ENCODE results near the gene TCAP.

Gene TCAP, protein sequence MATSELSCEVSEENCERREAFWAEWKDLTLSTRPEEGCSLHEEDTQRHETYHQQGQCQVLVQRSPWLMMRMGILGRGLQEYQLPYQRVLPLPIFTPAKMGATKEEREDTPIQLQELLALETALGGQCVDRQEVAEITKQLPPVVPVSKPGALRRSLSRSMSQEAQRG

GRCh38 chr17:39664581-39665561 lies at the start of gene TCAP:
Gene TCAP (plus strand): TSS chr17:39665349. CDS start chr17:39665360, 11 bp downstream.
- no peak for DNase-seq (ENCODE audit: low spot score)

GRCh38 chr17:39615434-39615833 lies 49.7 kb upstream of the TCAP start:
- no peak for DNase-seq (ENCODE audit: low spot score)

- no peak for DNase-seq (ENCODE audit: low spot score)
Measured at GRCh38 chr17:39617100-39617445, 48.1 kb upstream of the TCAP start.

- peak; percentile 74 for DNase-seq (ENCODE audit: low spot score)
Measured at GRCh38 chr17:39617446-39618245, 47.5 kb upstream of the TCAP start.

DNA sequence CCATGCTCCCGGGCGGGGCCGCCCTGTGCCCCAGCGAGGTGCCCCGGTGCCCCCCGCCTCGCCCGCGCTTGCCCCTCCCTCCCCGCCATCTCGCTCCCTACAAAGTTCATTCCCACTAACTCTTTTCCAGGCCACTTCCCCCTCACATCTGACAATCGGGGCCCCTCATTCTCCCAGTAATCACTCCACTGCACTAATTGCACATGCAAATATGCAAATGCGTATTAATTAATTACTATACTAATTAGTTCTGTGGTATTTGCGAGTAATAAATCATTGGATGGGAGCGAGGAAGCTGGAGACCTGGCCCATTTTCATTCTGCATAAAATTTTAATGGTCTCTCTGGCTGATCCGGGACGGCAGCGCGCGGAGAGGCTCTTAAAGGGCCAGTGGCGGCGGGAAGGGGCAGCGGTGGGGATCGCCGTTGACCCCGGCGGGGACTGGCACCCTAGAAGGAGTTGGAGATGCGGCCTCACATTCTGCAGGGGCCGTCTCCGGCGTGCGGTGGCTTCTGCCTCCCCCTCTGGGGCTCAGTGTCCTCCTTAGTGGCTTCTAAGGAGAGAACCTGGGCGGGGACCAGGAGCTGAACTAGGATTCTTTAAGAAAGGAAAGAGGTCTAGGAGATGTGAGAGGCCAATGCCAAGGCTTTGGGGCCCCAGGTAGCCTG lies 46.8 kb upstream of the TCAP start:
- no peak for DNase-seq (ENCODE audit: low spot score)

- no peak for DNase-seq (ENCODE audit: low spot score)
Measured at GRCh38 chr17:39618956-39619785, 46.0 kb upstream of the TCAP start.

DNA sequence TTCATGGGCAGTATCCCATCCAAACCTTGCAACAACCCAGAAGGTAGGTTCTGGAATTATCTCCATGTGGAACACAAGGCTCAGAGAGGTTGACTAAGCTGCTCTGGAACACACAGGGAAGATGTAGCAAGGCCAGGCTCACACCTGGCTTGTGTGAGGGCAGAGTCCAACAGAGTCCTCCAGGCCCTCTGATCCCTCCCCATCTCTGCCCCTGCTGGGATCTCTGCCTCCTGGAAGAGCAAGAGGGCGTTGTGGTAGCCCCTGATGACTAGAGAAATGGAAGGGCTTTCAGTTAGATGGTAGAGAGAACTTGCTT lies 45.4 kb upstream of the TCAP start:
- DNase-seq (ENCODE audit: low spot score) = no peak

GRCh38 chr17:39621523-39622379 lies 43.4 kb upstream of the TCAP start:
- peak; percentile 87 for DNase-seq (ENCODE audit: low spot score)

GRCh38 chr17:39622380-39623006 lies 42.7 kb upstream of the TCAP start:
- no peak for DNase-seq (ENCODE audit: low spot score)

DNA sequence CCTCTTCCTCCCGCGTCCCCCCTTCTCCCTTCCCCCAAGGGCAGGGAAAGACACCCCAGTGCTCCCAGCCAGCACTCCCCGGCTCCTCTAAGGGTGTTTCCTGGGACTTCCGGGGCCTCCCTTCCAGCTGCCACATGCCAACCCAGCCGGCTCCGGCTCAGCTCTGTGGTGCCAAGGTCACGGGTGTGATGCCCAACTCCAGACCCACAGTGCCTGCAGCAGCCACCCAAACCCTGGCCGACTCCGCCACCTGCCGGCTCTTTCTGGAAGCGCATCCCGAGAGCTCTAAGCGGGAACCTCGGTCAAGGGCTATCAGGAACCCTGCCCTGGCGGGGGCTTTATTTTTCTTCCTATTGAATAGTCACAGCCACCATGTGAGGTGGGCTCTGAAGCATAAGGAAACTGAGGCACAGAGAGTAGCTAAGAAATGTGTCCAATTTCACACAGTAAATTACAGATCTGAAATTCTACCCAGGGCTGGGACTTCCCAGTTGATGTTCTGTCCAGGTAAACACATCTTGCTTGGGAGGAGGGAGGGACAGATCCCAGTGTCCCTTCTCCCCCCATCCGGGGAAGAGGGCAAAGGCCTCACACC lies 41.7 kb upstream of the TCAP start:
- DNase-seq (ENCODE audit: low spot score) = peak; percentile 87

GRCh38 chr17:39624313-39624712 lies 40.8 kb upstream of the TCAP start:
- DNase-seq (ENCODE audit: low spot score) = no peak

- DNase-seq (ENCODE audit: low spot score) = no peak
Measured at GRCh38 chr17:39625198-39625785, 39.9 kb upstream of the TCAP start.

- no peak for DNase-seq (ENCODE audit: low spot score)
Measured at GRCh38 chr17:39626171-39627046, 38.7 kb upstream of the TCAP start, which contains the start of gene PPP1R1B. Gene PPP1R1B (plus strand): TSS chr17:39626952. CDS start chr17:39627393, 441 bp downstream.

- no peak for DNase-seq (ENCODE audit: low spot score)
Measured at GRCh38 chr17:39627047-39627711, 38.0 kb upstream of the TCAP start.

- no peak for DNase-seq (ENCODE audit: low spot score)
Measured at GRCh38 chr17:39627712-39628516, 37.2 kb upstream of the TCAP start.

DNA sequence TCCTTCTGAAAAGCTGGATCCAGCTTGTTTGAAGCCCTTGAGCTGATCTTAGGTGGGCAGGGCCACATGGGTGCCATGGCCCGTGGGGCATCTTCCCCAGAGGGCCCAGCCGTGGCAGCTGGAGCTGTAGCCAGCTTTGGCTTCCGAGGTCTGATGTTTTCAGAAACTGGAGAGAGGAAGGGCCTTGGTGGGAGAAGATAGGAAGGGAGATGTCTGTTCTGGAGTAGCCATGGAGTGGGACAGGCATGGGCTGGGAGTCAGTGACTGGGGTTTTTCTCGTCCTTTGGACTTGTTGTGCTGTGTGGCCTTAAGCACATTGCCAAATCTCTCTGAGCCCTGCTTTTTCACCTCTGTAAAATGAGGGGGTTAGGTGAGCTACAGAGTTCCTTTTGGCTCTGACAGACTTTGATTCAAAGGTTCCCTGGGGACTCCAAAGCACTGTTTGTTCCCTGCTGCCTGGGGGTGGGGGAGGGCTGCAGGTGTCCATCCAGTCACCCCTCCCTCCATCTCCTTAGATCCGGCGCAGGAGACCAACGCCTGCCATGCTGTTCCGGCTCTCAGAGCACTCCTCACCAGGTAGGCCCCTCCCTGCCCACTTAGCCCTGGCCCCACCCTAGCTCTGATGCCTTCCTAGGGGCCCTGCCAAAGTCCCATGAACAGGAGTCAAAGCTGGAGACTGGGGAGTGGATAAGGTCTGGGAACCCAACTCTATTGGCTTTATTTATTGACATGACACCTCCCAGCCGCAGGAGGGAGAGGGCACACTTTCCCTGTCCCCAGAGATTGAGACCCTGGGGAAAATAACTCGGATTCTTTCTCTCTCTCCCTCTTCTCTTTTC lies 36.3 kb upstream of the TCAP start:
- DNase-seq (ENCODE audit: low spot score) = no peak

Data from germinal center (tissue), 1 donor.